Measurements from ENCODE around the gene SEZ6L. TPM values are rescaled to one million over a fixed set of nuclear protein-coding genes. Genes with fewer than 3 reads are reported as not detected.

SEZ6L gene
- total RNA-seq, 4 donors from 2014 or later: 0.27 to 0.57 TPM; not detected in 2

- H3K36me3 ChIP-seq: no peaks in the 10 kb centered on the region
- DNase-seq: no peak
- no peaks in the 10 kb centered on the region for H3K9me3 ChIP-seq
- no peak for TF ChIP-seq POLR2A (IDR thresholded peaks at IDR 0.05)
- TF ChIP-seq, protein P1, sequence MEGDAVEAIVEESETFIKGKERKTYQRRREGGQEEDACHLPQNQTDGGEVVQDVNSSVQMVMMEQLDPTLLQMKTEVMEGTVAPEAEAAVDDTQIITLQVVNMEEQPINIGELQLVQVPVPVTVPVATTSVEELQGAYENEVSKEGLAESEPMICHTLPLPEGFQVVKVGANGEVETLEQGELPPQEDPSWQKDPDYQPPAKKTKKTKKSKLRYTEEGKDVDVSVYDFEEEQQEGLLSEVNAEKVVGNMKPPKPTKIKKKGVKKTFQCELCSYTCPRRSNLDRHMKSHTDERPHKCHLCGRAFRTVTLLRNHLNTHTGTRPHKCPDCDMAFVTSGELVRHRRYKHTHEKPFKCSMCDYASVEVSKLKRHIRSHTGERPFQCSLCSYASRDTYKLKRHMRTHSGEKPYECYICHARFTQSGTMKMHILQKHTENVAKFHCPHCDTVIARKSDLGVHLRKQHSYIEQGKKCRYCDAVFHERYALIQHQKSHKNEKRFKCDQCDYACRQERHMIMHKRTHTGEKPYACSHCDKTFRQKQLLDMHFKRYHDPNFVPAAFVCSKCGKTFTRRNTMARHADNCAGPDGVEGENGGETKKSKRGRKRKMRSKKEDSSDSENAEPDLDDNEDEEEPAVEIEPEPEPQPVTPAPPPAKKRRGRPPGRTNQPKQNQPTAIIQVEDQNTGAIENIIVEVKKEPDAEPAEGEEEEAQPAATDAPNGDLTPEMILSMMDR (IDR thresholded peaks at IDR 0.05): no peak
- no peaks in the 10 kb centered on the region for H3K4me1 ChIP-seq
- no peak overlapping the region for H3K27ac ChIP-seq
- no peaks in the 10 kb centered on the region for H3K27me3 ChIP-seq
- no peak overlapping the region for H3K4me3 ChIP-seq
Observed at GRCh38 chr22:26143806-26144325, 25.4 kb upstream of the SEZ6L start.

GRCh38 chr22:26159886-26160285, 9.4 kb upstream of the SEZ6L start:
- TF ChIP-seq, protein P1 (IDR thresholded peaks at IDR 0.05): no peak
- TF ChIP-seq POLR2A (IDR thresholded peaks at IDR 0.05): no peak
- Histone ChIP-seq H3K4me1 (no peaks in the 10 kb centered on the region), H3K4me3 (no peak overlapping the region), H3K36me3 (no peaks in the 10 kb centered on the region), H3K9me3 (no peaks in the 10 kb centered on the region), H3K27me3 (no peaks in the 10 kb centered on the region), H3K27ac (no peak overlapping the region)
- DNase-seq: no peak

DNA sequence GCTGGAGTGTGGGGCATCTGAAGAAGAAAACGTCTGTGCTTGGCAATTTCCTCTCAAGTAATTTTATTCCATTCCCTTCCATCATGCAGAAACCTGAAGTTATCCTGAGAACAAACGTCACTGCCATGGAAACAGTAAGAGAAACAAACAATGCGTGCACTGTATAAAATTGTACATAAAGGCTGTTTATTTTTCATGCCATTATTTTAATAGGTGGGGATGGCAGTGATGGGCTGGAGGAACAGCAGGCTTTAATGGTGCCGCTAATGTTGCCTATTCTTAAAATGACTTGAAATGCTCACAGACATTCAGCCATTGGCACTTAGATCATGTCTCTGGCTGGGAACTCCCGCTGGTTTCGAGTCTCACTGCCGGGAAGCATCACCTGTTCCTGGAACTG, 7.5 kb upstream of the SEZ6L start:
- H3K9me3 ChIP-seq: no peaks in the 10 kb centered on the region
- no peaks in the 10 kb centered on the region for H3K4me1 ChIP-seq
- no peak overlapping the region for H3K27ac ChIP-seq
- H3K4me3 ChIP-seq: no peak overlapping the region
- no peaks in the 10 kb centered on the region for H3K36me3 ChIP-seq
- DNase-seq: no peak
- no peak for TF ChIP-seq POLR2A (IDR thresholded peaks at IDR 0.05)
- TF ChIP-seq, protein P1 (IDR thresholded peaks at IDR 0.05): no peak
- no peaks in the 10 kb centered on the region for H3K27me3 ChIP-seq

DNA sequence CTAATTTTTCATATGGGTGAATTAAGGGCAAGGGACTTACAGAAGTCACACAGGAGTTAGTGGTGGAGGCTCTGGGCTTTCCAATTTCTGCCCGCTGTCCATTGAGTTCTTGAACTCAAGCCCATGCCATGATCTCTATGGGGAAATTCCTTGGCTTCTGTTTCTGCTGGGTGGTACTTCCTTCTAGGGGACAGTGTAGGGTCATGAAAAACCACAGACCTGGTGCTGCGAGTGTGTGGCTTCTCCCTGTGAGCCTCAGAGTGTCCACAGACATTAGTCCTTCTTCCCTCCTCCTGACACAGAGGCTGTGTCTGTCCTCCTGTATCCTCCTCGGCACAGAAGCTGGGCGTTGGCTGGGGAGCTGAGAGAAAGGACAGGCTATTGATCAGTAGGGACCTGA, 6.3 kb upstream of the SEZ6L start:
- Histone ChIP-seq H3K4me1 (no peaks in the 10 kb centered on the region), H3K9me3 (no peaks in the 10 kb centered on the region), H3K27me3 (no peaks in the 10 kb centered on the region), H3K27ac (no peak overlapping the region), H3K36me3 (no peaks in the 10 kb centered on the region), H3K4me3 (no peak overlapping the region)
- DNase-seq: no peak
- no peak for TF ChIP-seq POLR2A (IDR thresholded peaks at IDR 0.05)
- TF ChIP-seq, protein P1 (IDR thresholded peaks at IDR 0.05): no peak

- Histone ChIP-seq H3K36me3 (no peaks in the 10 kb centered on the region), H3K4me3 (no peak overlapping the region), H3K27me3 (no peaks in the 10 kb centered on the region), H3K27ac (no peak overlapping the region), H3K9me3 (no peaks in the 10 kb centered on the region), H3K4me1 (peaks cover 0 to 7% (median 1%) of the 10 kb centered on the region in 4 donors)
- no peak for DNase-seq
- no peak for TF ChIP-seq POLR2A (IDR thresholded peaks at IDR 0.05)
- TF ChIP-seq, protein P1 (IDR thresholded peaks at IDR 0.05): no peak
Observed at GRCh38 chr22:26164174-26164573, 5.1 kb upstream of the SEZ6L start.
